ENCODE measurements around the gene ACOT2.
"Not testable (repeated sequence)": the region's sequence is repeated elsewhere in the genome, so short reads cannot be mapped to it uniquely, and the experiment has no call there.

The ACOT2 gene

DNA sequence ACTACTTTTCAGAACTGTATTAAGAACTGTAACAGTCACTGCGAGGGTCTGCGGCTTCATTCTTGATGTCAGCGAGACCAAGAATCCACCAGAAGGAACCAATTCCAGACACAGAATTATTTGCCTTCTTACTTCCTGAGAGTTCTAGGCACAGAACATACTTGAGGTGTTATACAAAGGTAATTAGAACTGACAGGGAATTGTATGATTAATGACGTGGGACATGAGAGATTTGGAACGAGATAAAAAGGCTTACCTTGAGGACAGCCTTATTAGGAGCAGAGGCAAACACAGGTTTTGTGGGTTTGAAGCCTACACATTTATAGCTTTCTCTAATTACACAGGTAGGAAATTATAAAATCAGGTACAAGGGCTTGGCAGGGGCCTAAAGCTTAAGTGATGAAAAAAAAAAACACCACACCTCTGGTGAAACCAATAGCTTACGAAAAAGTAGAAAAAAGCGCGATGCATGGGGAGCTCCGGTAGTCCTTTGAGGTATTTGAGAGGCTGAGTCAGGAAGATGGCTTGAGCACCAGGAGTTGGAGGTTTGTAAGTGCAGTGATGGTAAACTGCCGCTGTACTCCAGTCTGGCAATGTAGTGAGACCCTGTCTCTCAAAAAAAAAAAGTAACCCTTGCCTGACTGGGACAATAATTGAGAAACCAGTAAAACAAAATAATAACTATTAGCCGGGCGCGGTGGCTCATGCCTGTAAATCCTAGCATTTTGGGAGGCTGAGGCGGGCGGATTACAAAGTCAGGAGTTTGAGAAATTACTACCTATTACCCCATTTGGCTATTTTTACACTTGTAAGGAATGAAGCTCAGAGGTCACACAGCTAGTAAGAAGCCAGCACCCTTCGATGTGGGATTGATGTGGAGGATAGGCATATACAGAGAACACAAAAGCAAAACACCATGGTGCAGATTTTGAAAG is 795 bp upstream of the ACOT2 start:
- CTCF ChIA-PET, result interaction anchor here (0.6 to 1.9 kb wide), 7 partner anchors 9 to 65 kb away, joined by 3 to 10 read pairs (median 4); no protein-coding TSS in a partner anchor
- DNase-seq (ENCODE audit: extremely low spot score), result no peak
- TF ChIP-seq FOXK2 (IDR thresholded peaks at IDR 0.05) (no peak), PKNOX1 (IDR thresholded peaks at IDR 0.05) (peak; percentile 62)
- POLR2A ChIA-PET, result interaction anchor here (0.6 to 2.2 kb wide), 25 partner anchors 8 to 597 kb away, joined by 3 to 15 read pairs (median 5); partner anchors contain the start of genes ACOT6, DNAL1, NUMB and RIOX1

DNA sequence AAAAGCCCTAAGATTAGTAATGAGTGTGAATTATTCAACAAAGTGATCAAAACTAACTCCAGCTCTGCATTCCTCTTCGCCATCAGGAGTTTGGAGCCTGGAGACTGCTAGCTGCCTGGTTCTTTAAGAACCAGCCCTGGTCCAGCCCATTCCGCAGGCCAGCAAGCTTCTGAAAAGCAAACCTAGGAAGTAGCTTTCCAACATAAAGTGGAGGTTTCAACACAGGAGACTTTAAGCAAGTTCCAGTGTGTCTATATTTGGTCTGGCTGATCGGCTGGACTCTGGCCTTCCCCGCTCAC is 178 bp upstream of the ACOT2 start:
- ChIA-PET POLR2A (interaction anchor here (0.6 to 2.2 kb wide), 25 partner anchors 9 to 597 kb away, joined by 3 to 15 read pairs (median 5); partner anchors contain the start of genes ACOT6, DNAL1, NUMB and RIOX1), CTCF (interaction anchor here (0.6 to 1.9 kb wide), 6 partner anchors 9 to 64 kb away, joined by 3 to 10 read pairs (median 4); no protein-coding TSS in a partner anchor)
- not testable (repeated sequence) for DNase-seq (ENCODE audit: extremely low spot score)

DNA sequence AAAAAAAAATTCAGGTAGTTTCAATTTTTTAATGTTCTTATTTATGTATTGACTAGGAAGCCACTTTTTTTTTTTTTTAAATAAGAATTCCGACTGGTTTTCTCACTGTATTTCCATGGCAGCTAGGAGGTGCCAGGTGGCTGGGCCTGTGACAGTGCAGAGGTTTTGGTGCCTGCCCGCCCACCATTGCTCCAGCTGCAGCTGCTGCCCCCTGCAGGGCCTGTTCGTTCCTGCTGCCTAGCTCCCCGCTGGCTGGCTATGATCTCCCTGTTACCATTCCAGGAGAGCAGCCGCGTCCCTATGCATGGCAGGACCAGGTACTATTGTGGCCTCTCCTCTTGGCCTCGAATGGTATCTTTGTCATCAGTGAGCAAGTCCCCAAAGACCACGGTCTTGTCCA is 1.9 kb downstream of the ACOT2 start:
- peak; percentile 55 for DNase-seq (ENCODE audit: extremely low spot score)
- CTCF ChIA-PET, result interaction anchor here (0.7 to 1.3 kb wide), 5 partner anchors 42 to 99 kb away, joined by 3 to 5 read pairs (median 3); no protein-coding TSS in a partner anchor
- POLR2A ChIA-PET, result interaction anchor here (0.6 to 2.2 kb wide), 4 partner anchors 19 to 62 kb away, joined by 3 to 11 read pairs (median 5); no protein-coding TSS in a partner anchor

GRCh38 chr14:73573034-73573433 is 4.0 kb downstream of the ACOT2 start:
- POLR2A ChIA-PET; DNase-seq (ENCODE audit: extremely low spot score); CTCF ChIA-PET: not testable (repeated sequence)

DNA sequence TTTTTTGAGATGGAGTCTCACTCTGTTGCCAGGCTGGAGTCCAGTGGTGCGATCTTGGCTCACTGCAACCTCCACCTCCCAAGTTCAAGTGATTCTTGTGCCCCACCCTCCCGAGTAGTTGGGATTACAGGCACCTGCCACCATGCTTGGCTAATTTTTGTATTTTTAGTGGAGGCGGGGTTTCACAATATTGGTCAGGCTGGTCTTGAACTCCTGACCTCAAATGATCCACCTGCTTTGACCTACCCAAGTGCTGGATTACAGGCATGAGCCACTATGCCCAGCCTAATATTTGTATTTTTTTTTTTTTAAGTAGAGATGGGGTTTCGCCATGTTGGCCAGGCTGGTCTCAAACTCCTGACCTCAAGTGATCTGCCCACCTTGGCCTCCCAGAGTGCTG is 4.7 kb downstream of the ACOT2 start:
- DNase-seq (ENCODE audit: extremely low spot score); CTCF ChIA-PET; POLR2A ChIA-PET: not testable (repeated sequence)

DNA sequence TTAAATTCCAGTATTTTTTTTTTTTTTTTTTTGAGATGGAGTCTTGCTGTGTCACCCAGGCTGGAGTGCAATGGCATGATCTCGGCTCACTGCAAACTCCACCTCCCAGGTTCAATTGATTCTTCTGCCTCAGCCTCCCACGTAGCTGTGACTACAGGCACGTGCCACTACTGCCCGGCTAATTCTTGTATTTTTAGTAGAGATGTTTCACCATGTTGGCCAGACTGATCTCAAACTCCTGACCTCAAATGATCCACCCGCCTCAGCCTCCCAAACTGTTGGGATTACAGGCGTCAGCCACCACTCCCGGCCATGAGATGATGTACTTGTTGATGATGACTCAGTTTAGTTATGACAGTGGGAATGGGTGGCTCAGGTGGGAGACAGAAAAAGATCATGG is 5.2 kb downstream of the ACOT2 start:
- POLR2A ChIA-PET; CTCF ChIA-PET; DNase-seq (ENCODE audit: extremely low spot score): not testable (repeated sequence)

- ChIA-PET POLR2A (no interaction called here), CTCF (no interaction called here)
- DNase-seq (ENCODE audit: extremely low spot score), result no peak
- no peak for TF ChIP-seq ZNF384 (IDR thresholded peaks at IDR 0.05)
- no peak for TF ChIP-seq SUZ12 (IDR thresholded peaks at IDR 0.05)
- TF ChIP-seq TARDBP (IDR thresholded peaks at IDR 0.05), result no peak
These were observed 7.4 kb downstream of the ACOT2 start for GRCh38 chr14:73576391-73576790.

- DNase-seq (ENCODE audit: extremely low spot score); POLR2A ChIA-PET: not testable (repeated sequence)
- CTCF ChIA-PET, result interaction anchor here (0.6 kb wide), 1 partner anchor 8 kb away, joined by 5 read pairs; the partner anchor contains the start of gene ACOT2
These were observed 8.2 kb downstream of the ACOT2 start for GRCh38 chr14:73577214-73577613.

DNA sequence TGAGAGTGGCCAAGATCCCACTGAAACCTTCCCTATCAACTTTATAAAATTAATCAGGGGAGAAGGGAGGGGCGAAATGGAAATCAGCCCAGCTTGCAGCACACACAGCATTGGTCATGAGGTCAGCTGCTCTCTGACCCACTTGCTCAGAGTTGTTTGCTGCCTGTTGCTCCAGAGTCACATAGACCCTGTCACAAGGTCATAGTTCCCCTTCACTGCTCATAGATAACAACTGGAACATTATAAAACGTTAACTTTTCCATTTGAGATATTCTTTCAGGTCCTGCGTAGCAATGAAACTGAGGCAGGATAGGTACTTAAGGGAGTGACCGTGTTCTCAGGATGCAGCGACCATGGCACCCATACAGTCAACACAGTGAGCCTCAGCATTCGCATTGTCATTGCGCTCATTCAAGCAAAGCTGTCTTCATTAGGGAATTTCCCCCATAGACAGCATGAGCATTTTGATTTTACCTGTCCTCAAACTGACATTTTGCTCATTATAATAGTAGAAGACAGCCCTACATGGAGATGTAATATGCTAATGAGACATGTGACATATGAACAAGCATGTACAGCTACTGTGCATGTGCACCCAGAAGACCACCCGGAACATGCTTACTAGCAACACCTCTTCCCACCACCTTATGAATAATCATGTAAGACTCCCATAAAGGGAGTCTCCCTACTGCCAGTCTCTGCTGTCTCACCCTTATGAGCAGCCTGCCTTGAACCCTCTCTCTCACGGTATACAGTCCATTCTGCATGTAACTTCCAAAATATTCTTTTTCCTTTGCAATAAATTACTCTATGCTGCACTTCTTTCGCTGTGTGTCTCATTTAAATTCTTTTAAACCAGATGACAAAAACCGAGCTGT is 13.3 kb downstream of the ACOT2 start:
- POLR2A ChIA-PET; DNase-seq (ENCODE audit: extremely low spot score); CTCF ChIA-PET: not testable (repeated sequence)

GRCh38 chr14:73588695-73589094 is 19.7 kb downstream of the ACOT2 start:
- POLR2A ChIA-PET, result interaction anchor here (0.6 to 1.8 kb wide), 2 partner anchors 19 to 410 kb away, joined by 4 to 11 read pairs; partner anchors contain the start of gene ACOT2

More at GRCh38 chr14:73588695-73589094, 19.7 kb downstream of the ACOT2 start:
- DNase-seq (ENCODE audit: extremely low spot score), result no peak
- CTCF ChIA-PET, result interaction anchor here (0.7 kb wide), 1 partner anchor 350 kb away, joined by 5 read pairs; no protein-coding TSS in a partner anchor
- TF ChIP-seq TARDBP (IDR thresholded peaks at IDR 0.05), result no peak
- TF ChIP-seq FOXA1 (IDR thresholded peaks at IDR 0.05), result no peak
- no peak for TF ChIP-seq CTBP1 (IDR thresholded peaks at IDR 0.05; ENCODE audit: borderline replicate concordance)
- TF ChIP-seq LEF1 (IDR thresholded peaks at IDR 0.05; ENCODE audit: borderline replicate concordance), result no peak
- no peak for TF ChIP-seq ARNT (IDR thresholded peaks at IDR 0.05)
- TF ChIP-seq ELF4 (IDR thresholded peaks at IDR 0.05), result no peak
- no peak for TF ChIP-seq SUZ12 (IDR thresholded peaks at IDR 0.05)
- TF ChIP-seq NFRKB (IDR thresholded peaks at IDR 0.05), result no peak
- TF ChIP-seq BHLHE40 (IDR thresholded peaks at IDR 0.05; ENCODE audit: borderline replicate concordance), result no peak
- no peak for TF ChIP-seq SP1 (IDR thresholded peaks at IDR 0.05)
- TF ChIP-seq FOXM1 (IDR thresholded peaks at IDR 0.05; ENCODE audit: borderline replicate concordance), result no peak
- no peak for TF ChIP-seq L3MBTL2 (conservative IDR thresholded peaks at IDR 0.05)
- TF ChIP-seq FOXK2 (IDR thresholded peaks at IDR 0.05), result no peak
- TF ChIP-seq HDGF (IDR thresholded peaks at IDR 0.05; ENCODE audit: borderline replicate concordance), result no peak
- TF ChIP-seq PKNOX1 (IDR thresholded peaks at IDR 0.05), result no peak
- TF ChIP-seq ZNF384 (IDR thresholded peaks at IDR 0.05), result no peak
